GM23338 (cell line): ENCODE results near the gene INTS14. TPM values are rescaled to one million over a fixed set of nuclear protein-coding genes. Genes with fewer than 3 reads are reported as not detected.

Experiments
- ATAC-seq: fragments of 200-7000 bp; cut with Tn5 transposase; 3 replicates; pipeline ENCODE4 v1.9.1; 2020
- DNase-seq: peaks from one replicate; pipeline ENCODE4 v3.0.0-alpha.2; 2015; ENCODE audit warnings: low spot score
- H2AFZ ChIP-seq: fragments of 200-600 bp; sonication (generic); 2 replicates; pipeline ENCODE4 v1.8.0; 2016; ENCODE audit warnings: antibody characterized with exemption, mild to moderate bottlenecking, moderate library complexity
- H3F3A ChIP-seq: fragments of 200-600 bp; sonication (generic); replicated peaks from 2 replicates; pipeline ENCODE4 v1.8.0; 2017; ENCODE audit warnings: antibody characterized with exemption, mixed run types, low read depth
- H3K27ac ChIP-seq: fragments of 200-600 bp; sonication (generic); 2 replicates; pipeline ENCODE4 v1.6.1; 2016; ENCODE audit warnings: low read depth
- H3K27me3 ChIP-seq: fragments of 200-600 bp; sonication (generic); 2 replicates; pipeline ENCODE4 v1.8.0; 2016; ENCODE audit warnings: mild to moderate bottlenecking, mixed run types, moderate library complexity; ENCODE audit not compliant: insufficient read depth
- H3K36me3 ChIP-seq: fragments of 200-600 bp; sonication (generic); 2 replicates; pipeline ENCODE4 v1.8.0; 2016; ENCODE audit warnings: mild to moderate bottlenecking; ENCODE audit not compliant: insufficient read depth
- H3K4me1 ChIP-seq: fragments of 200-600 bp; sonication (generic); 2 replicates; pipeline ENCODE4 v1.8.0; 2016; ENCODE audit warnings: mild to moderate bottlenecking, moderate library complexity; ENCODE audit not compliant: insufficient read depth
- H3K4me2 ChIP-seq: fragments of 200-600 bp; sonication (generic); 2 replicates; pipeline ENCODE4 v1.7.1; 2017; ENCODE audit warnings: mixed run types
- H3K4me3 ChIP-seq: fragments of 200-600 bp; sonication (generic); 2 replicates; pipeline ENCODE4 v1.6.1; 2016; ENCODE audit warnings: mixed run types
- H3K79me2 ChIP-seq: fragments of 200-600 bp; sonication (generic); replicated peaks from 2 replicates; pipeline ENCODE4 v1.8.0; 2017; ENCODE audit warnings: mild to moderate bottlenecking; ENCODE audit not compliant: insufficient read depth
- H3K9me2 ChIP-seq: fragments of 200-600 bp; sonication (generic); 2 replicates; pipeline ENCODE4 v1.8.0; 2017; ENCODE audit not compliant: insufficient read depth
- H4K20me1 ChIP-seq: fragments of 200-600 bp; sonication (generic); replicated peaks from 2 replicates; pipeline ENCODE4 v1.8.0; 2017; ENCODE audit warnings: mild to moderate bottlenecking; ENCODE audit not compliant: insufficient read depth
- H3K27ac Mint-ChIP-seq: 2 replicates; pipeline ENCODE4 v1.8.0; 2020; ENCODE audit warnings: inconsistent platforms, mild to moderate bottlenecking, moderate library complexity, mixed read lengths
- H3K27me3 Mint-ChIP-seq: 3 replicates; pipeline ENCODE4 v1.8.0; 2022; ENCODE audit warnings: low read depth, mild to moderate bottlenecking, moderate library complexity, mixed read lengths, inconsistent platforms; ENCODE audit not compliant: insufficient read depth, poor library complexity
- H3K36me3 Mint-ChIP-seq: 3 replicates; pipeline ENCODE4 v1.8.0; 2021; ENCODE audit warnings: low read depth, mild to moderate bottlenecking, inconsistent platforms, moderate library complexity, mixed read lengths
- H3K4me1 Mint-ChIP-seq: 3 replicates; pipeline ENCODE4 v1.8.0; 2020; ENCODE audit warnings: mild to moderate bottlenecking, inconsistent platforms, mixed read lengths
- H3K4me3 Mint-ChIP-seq: 3 replicates; pipeline ENCODE4 v1.8.0; 2021; ENCODE audit warnings: moderate library complexity, mild to moderate bottlenecking, inconsistent platforms, mixed read lengths
- H3K9me3 Mint-ChIP-seq: 3 replicates; pipeline ENCODE4 v1.8.0; 2020; ENCODE audit warnings: moderate library complexity, mild to moderate bottlenecking, inconsistent platforms, mixed read lengths
- CREB1 ChIP-seq: fragments of 250-450 bp; sonication (Bioruptor Pico); IDR thresholded peaks from 2 replicates; pipeline ENCODE4 v1.5.0; 2020; ENCODE audit warnings: low read depth, mild to moderate bottlenecking, moderate library complexity
- EZH2 ChIP-seq: fragments of 200-600 bp; sonication (generic); IDR thresholded peaks from one replicate; pipeline ENCODE4 v1.8.0; 2017; ENCODE audit warnings: antibody characterized with exemption, mild to moderate bottlenecking, low read depth; ENCODE audit not compliant: unreplicated experiment
- EZH2phosphoT487 ChIP-seq: fragments of 200-600 bp; sonication (generic); IDR thresholded peaks from one replicate; pipeline ENCODE4 v1.8.1; 2018; ENCODE audit warnings: antibody characterized with exemption; ENCODE audit not compliant: unreplicated experiment
- JUNB ChIP-seq: IDR thresholded peaks from one replicate; pipeline ENCODE4 v1.6.1; 2016; ENCODE audit warnings: antibody characterized with exemption; ENCODE audit not compliant: unreplicated experiment
- NANOG ChIP-seq: IDR thresholded peaks from 2 replicates; pipeline ENCODE4 v1.6.1; 2016; ENCODE audit warnings: antibody characterized with exemption, borderline replicate concordance
- POLR2AphosphoS5 ChIP-seq: IDR thresholded peaks from 2 replicates; pipeline ENCODE4 v1.6.1; 2016; ENCODE audit warnings: antibody characterized with exemption, low read depth
- STAT1 ChIP-seq: IDR thresholded peaks from one replicate; pipeline ENCODE4 v1.6.1; 2016; ENCODE audit warnings: antibody characterized with exemption; ENCODE audit not compliant: unreplicated experiment
- ZNF114 ChIP-seq: fragments of 250-450 bp; sonication (Bioruptor Pico); IDR thresholded peaks from 2 replicates; pipeline ENCODE4 v1.5.0; 2020; ENCODE audit warnings: mild to moderate bottlenecking, moderate library complexity
- ZNF331 ChIP-seq: fragments of 250-450 bp; sonication (Bioruptor Pico); IDR thresholded peaks from 2 replicates; pipeline ENCODE4 v1.5.0; 2020; ENCODE audit warnings: low read depth, mild to moderate bottlenecking, moderate library complexity
- polyA plus RNA-seq: library from polyadenylated mRNA; unstranded; fragments of >200 nt; fragmentation: Nextera tagmentation; extraction: Ambion mirVana; gene quantifications from 2 replicates; pipeline ENCODE4 v1.2.1, GENCODE V29; 2016
- total RNA-seq: library from RNA; depleted of rRNA; stranded (reverse); fragments of >200 nt; shearing (Covaris generic); gene quantifications from 2 replicates; pipeline ENCODE4 v1.2.3, GENCODE V29; 2014
- TF ChIP-seq, protein P1 (sequence below): fragments of 250-450 bp; sonication (Bioruptor Pico); IDR thresholded peaks from 2 replicates; pipeline ENCODE4 v1.5.0; 2020; ENCODE audit warnings: mild to moderate bottlenecking, moderate library complexity
- TF ChIP-seq, protein P2 (sequence below): IDR thresholded peaks from 2 replicates; pipeline ENCODE4 v1.6.1; 2016; ENCODE audit warnings: antibody characterized with exemption
- TF ChIP-seq, protein P3 (sequence below): IDR thresholded peaks from one replicate; pipeline ENCODE4 v1.6.1; 2018; ENCODE audit warnings: antibody characterized with exemption; ENCODE audit not compliant: unreplicated experiment

INTS14 gene
- total and polyA plus RNA-seq, 2 experiments from 2014 or later = 15.2 to 37.7 TPM

DNA sequence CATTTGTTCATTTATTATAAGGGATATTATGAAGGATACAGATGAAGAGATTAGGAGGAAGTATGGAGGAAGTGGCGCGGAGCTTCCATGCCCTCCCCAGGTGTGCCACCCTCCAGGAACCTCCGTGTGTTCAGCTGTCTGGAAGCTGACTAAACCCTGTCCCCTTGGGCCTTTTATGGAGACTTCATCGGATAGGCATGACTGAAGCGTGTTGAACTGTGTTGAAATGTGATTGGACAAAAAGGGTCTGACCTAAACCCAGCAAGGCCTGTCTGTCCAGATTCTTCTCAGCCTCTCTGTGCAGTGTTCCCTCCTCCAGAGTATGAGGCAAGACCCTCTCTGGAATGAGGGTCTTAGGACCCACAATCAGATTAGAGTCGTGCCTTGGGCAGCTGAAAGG, 49.0 kb downstream of the INTS14 start:
- no peak for ATAC-seq
- no peaks in the 10 kb centered on the region for H3K9me2 ChIP-seq
- no peak for DNase-seq
- peaks cover 4% of the 10 kb centered on the region; the same call in 1 of the 2 replicates for H3F3A ChIP-seq
- H3K27ac Mint-ChIP-seq = no peak overlapping the region
- no peaks in the 10 kb centered on the region for H3K4me1 ChIP-seq
- no peaks in the 10 kb centered on the region for H3K27me3 ChIP-seq
- H3K36me3 Mint-ChIP-seq = peaks cover 98% of the 10 kb centered on the region
- H2AFZ ChIP-seq = no peak overlapping the region
- peaks cover 5% of the 10 kb centered on the region for H3K9me3 Mint-ChIP-seq
- no peak overlapping the region for H3K27ac ChIP-seq
- H3K4me2 ChIP-seq = no peak overlapping the region
- H3K4me3 ChIP-seq = no peak overlapping the region
- H3K4me3 Mint-ChIP-seq = no peak overlapping the region
- peaks cover 64% of the 10 kb centered on the region for H3K36me3 ChIP-seq
- TF ChIP-seq NANOG (no peak), JUNB (no peak), EZH2 (no peak), ZNF114 (CRISPR knock-in tag) (no peak), POLR2AphosphoS5 (no peak), ZNF331 (CRISPR knock-in tag) (no peak), STAT1 (no peak), EZH2phosphoT487 (no peak), CREB1 (CRISPR knock-in tag) (no peak)
- TF ChIP-seq, protein P1, sequence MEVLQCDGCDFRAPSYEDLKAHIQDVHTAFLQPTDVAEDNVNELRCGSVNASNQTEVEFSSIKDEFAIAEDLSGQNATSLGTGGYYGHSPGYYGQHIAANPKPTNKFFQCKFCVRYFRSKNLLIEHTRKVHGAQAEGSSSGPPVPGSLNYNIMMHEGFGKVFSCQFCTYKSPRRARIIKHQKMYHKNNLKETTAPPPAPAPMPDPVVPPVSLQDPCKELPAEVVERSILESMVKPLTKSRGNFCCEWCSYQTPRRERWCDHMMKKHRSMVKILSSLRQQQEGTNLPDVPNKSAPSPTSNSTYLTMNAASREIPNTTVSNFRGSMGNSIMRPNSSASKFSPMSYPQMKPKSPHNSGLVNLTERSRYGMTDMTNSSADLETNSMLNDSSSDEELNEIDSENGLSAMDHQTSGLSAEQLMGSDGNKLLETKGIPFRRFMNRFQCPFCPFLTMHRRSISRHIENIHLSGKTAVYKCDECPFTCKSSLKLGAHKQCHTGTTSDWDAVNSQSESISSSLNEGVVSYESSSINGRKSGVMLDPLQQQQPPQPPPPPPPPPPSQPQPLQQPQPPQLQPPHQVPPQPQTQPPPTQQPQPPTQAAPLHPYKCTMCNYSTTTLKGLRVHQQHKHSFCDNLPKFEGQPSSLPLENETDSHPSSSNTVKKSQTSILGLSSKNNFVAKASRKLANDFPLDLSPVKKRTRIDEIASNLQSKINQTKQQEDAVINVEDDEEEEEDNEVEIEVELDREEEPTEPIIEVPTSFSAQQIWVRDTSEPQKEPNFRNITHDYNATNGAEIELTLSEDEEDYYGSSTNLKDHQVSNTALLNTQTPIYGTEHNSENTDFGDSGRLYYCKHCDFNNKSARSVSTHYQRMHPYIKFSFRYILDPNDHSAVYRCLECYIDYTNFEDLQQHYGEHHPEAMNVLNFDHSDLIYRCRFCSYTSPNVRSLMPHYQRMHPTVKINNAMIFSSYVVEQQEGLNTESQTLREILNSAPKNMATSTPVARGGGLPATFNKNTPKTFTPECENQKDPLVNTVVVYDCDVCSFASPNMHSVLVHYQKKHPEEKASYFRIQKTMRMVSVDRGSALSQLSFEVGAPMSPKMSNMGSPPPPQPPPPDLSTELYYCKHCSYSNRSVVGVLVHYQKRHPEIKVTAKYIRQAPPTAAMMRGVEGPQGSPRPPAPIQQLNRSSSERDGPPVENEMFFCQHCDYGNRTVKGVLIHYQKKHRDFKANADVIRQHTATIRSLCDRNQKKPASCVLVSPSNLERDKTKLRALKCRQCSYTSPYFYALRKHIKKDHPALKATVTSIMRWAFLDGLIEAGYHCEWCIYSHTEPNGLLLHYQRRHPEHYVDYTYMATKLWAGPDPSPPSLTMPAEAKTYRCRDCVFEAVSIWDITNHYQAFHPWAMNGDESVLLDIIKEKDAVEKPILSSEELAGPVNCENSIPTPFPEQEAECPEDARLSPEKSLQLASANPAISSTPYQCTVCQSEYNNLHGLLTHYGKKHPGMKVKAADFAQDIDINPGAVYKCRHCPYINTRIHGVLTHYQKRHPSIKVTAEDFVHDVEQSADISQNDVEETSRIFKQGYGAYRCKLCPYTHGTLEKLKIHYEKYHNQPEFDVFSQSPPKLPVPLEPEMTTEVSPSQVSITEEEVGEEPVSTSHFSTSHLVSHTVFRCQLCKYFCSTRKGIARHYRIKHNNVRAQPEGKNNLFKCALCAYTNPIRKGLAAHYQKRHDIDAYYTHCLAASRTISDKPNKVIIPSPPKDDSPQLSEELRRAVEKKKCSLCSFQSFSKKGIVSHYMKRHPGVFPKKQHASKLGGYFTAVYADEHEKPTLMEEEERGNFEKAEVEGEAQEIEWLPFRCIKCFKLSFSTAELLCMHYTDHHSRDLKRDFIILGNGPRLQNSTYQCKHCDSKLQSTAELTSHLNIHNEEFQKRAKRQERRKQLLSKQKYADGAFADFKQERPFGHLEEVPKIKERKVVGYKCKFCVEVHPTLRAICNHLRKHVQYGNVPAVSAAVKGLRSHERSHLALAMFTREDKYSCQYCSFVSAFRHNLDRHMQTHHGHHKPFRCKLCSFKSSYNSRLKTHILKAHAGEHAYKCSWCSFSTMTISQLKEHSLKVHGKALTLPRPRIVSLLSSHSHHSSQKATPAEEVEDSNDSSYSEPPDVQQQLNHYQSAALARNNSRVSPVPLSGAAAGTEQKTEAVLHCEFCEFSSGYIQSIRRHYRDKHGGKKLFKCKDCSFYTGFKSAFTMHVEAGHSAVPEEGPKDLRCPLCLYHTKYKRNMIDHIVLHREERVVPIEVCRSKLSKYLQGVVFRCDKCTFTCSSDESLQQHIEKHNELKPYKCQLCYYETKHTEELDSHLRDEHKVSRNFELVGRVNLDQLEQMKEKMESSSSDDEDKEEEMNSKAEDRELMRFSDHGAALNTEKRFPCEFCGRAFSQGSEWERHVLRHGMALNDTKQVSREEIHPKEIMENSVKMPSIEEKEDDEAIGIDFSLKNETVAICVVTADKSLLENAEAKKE (CRISPR knock-in tag) = no peak
- TF ChIP-seq, protein P2, sequence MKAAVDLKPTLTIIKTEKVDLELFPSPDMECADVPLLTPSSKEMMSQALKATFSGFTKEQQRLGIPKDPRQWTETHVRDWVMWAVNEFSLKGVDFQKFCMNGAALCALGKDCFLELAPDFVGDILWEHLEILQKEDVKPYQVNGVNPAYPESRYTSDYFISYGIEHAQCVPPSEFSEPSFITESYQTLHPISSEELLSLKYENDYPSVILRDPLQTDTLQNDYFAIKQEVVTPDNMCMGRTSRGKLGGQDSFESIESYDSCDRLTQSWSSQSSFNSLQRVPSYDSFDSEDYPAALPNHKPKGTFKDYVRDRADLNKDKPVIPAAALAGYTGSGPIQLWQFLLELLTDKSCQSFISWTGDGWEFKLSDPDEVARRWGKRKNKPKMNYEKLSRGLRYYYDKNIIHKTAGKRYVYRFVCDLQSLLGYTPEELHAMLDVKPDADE = no peak
- TF ChIP-seq, protein P3, sequence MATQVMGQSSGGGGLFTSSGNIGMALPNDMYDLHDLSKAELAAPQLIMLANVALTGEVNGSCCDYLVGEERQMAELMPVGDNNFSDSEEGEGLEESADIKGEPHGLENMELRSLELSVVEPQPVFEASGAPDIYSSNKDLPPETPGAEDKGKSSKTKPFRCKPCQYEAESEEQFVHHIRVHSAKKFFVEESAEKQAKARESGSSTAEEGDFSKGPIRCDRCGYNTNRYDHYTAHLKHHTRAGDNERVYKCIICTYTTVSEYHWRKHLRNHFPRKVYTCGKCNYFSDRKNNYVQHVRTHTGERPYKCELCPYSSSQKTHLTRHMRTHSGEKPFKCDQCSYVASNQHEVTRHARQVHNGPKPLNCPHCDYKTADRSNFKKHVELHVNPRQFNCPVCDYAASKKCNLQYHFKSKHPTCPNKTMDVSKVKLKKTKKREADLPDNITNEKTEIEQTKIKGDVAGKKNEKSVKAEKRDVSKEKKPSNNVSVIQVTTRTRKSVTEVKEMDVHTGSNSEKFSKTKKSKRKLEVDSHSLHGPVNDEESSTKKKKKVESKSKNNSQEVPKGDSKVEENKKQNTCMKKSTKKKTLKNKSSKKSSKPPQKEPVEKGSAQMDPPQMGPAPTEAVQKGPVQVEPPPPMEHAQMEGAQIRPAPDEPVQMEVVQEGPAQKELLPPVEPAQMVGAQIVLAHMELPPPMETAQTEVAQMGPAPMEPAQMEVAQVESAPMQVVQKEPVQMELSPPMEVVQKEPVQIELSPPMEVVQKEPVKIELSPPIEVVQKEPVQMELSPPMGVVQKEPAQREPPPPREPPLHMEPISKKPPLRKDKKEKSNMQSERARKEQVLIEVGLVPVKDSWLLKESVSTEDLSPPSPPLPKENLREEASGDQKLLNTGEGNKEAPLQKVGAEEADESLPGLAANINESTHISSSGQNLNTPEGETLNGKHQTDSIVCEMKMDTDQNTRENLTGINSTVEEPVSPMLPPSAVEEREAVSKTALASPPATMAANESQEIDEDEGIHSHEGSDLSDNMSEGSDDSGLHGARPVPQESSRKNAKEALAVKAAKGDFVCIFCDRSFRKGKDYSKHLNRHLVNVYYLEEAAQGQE = no peak
- peaks cover 14% of the 10 kb centered on the region for H4K20me1 ChIP-seq
- peaks cover 24% of the 10 kb centered on the region; the same call in 1 of the 2 replicates for H3K79me2 ChIP-seq
- H3K27me3 Mint-ChIP-seq = no peaks in the 10 kb centered on the region
- no peaks in the 10 kb centered on the region for H3K4me1 Mint-ChIP-seq
